PC-9 (cell line): ENCODE measurements around the gene IL3RA. TPM values are rescaled to one million over a fixed set of nuclear protein-coding genes. Genes with fewer than 3 reads are reported as not detected.
"Not testable (repeated sequence)": the region's sequence is repeated elsewhere in the genome, so short reads cannot be mapped to it uniquely, and the experiment has no call there.

Experiments
- BruUV-seq: library from RNA; stranded (reverse); fragments of 400-500 nt; replicated peaks from 2 replicates; lab custom pipeline; 2021; lab: Mats Ljungman, UMichigan
- CTCF ChIA-PET: fragments of 300-600 bp; sonication (Branson Sonifier 250); formaldehyde crosslinking; loops from one replicate; lab custom pipeline; 2022; ENCODE audit warnings: antibody characterized with exemption; lab: Charles Lee
- POLR2A ChIA-PET: fragments of 300-600 bp; sonication (Branson Sonifier 250); formaldehyde crosslinking; loops from one replicate; lab custom pipeline; 2022; ENCODE audit warnings: antibody characterized with exemption; ENCODE audit not compliant: unreplicated experiment; lab: Charles Lee
- DNase-seq, 2 experiments: peaks; one replicate each; pipeline versions ENCODE4 v3.0.0 to v3.0.0-alpha.2; 2015 to 2022; ENCODE audit warnings: mixed read lengths in 1 of 2
- H2AFZ ChIP-seq: fragments of 200-600 bp; sonication (generic); 2 replicates; pipeline ENCODE4 v1.8.1; 2017; ENCODE audit warnings: antibody characterized with exemption
- H3F3A ChIP-seq: fragments of 200-600 bp; sonication (generic); 2 replicates; pipeline ENCODE4 v1.8.1; 2017; ENCODE audit warnings: antibody characterized with exemption, mild to moderate bottlenecking, low read depth; ENCODE audit not compliant: insufficient read depth
- H3K27ac ChIP-seq: fragments of 200-600 bp; sonication (generic); 2 replicates; pipeline ENCODE4 v1.6.1; 2016; ENCODE audit warnings: mixed run types
- H3K27me3 ChIP-seq: fragments of 200-600 bp; sonication (generic); 2 replicates; pipeline ENCODE4 v1.6.1; 2016; ENCODE audit warnings: low read depth, mixed run types; ENCODE audit not compliant: insufficient read depth
- H3K36me3 ChIP-seq: fragments of 200-600 bp; sonication (generic); 2 replicates; pipeline ENCODE4 v1.6.1; 2016; ENCODE audit warnings: low read depth, mixed run types
- H3K4me1 ChIP-seq: fragments of 200-600 bp; sonication (generic); replicated peaks from 2 replicates; pipeline ENCODE4 v1.6.1; 2016; ENCODE audit warnings: mixed run types; ENCODE audit not compliant: insufficient read depth
- H3K4me2 ChIP-seq: fragments of 200-600 bp; sonication (generic); 2 replicates; pipeline ENCODE4 v1.6.1; 2017; ENCODE audit warnings: mixed run types
- H3K4me3 ChIP-seq: fragments of 200-600 bp; sonication (generic); 2 replicates; pipeline ENCODE4 v1.6.1; 2016; ENCODE audit warnings: mixed run types
- H3K79me2 ChIP-seq: fragments of 200-600 bp; sonication (generic); 2 replicates; pipeline ENCODE4 v1.6.1; 2017; ENCODE audit warnings: low read depth, mixed run types
- H3K9me2 ChIP-seq: fragments of 200-600 bp; sonication (generic); 2 replicates; pipeline ENCODE4 v1.8.1; 2017; ENCODE audit warnings: mild to moderate bottlenecking; ENCODE audit not compliant: insufficient read depth
- H3K9me3 ChIP-seq: fragments of 200-600 bp; sonication (generic); 2 replicates; pipeline ENCODE4 v1.8.1; 2016; ENCODE audit warnings: low read depth; ENCODE audit not compliant: insufficient read depth
- H4K20me1 ChIP-seq: fragments of 200-600 bp; sonication (generic); 2 replicates; pipeline ENCODE4 v1.8.1; 2017; ENCODE audit not compliant: insufficient read depth
- EZH2 ChIP-seq: fragments of 200-600 bp; sonication (generic); IDR thresholded peaks from 2 replicates; pipeline ENCODE4 v1.8.0; 2017; ENCODE audit warnings: antibody characterized with exemption, low read depth
- intact Hi-C: fragments of 100-400 bp; cut with micrococcal nuclease; formaldehyde crosslinking; loops from one replicate; pipeline ENCODE4 v1.10.0; 2022; ENCODE audit not compliant: unreplicated experiment
- total RNA-seq: library from RNA; stranded (reverse); gene quantifications from 2 replicates; pipeline ENCODE4 v1.2.3, GENCODE V29; 2021
- TF ChIP-seq, protein P1 (sequence below): fragments of 200-600 bp; sonication (generic); conservative IDR thresholded peaks from 2 replicates; pipeline ENCODE4 v1.6.1; 2017; ENCODE audit warnings: mixed run types, antibody characterized with exemption, mild to moderate bottlenecking, moderate library complexity

IL3RA gene
- total RNA-seq, 1 experiment from 2014 or later: not detected

- CTCF ChIA-PET: no interaction called here
- no TSS peak for BruUV-seq
Observed at GRCh38 chrX:1360171-1360570, 23.6 kb downstream of the IL3RA start.

DNA sequence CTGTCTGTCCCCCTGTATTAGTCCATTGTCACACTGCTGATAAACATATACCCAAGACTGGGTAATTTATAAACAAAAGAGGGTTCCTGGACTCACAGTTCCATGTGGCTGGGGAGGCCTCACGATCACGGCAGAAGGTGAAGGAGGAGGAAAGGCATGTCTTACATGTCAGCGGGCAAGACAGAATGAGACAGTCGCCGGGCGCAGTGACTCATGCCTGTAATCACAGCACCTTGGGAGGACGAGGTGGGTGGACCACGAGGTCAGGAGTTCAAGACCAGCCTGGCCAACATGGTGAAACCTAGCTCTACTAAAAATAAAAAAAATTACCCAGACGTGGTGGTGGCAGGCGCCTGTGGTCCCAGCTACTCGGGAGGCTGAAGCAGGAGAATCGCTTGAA lies 24.7 kb downstream of the IL3RA start:
- Histone ChIP-seq H3K27me3 (peaks cover 2% of the 10 kb centered on the region; the same call in 1 of the 2 replicates), H3K36me3 (no peaks in the 10 kb centered on the region), H3F3A (no peaks in the 10 kb centered on the region), H3K9me3 (0 out of 2 replicates have a peak, but pooled peaks cover 3% of the 10 kb centered on the region), H3K4me3 (no peak overlapping the region), H3K4me1 (no peaks in the 10 kb centered on the region), H3K27ac (no peak overlapping the region), H2AFZ (no peak overlapping the region), H4K20me1 (no peaks in the 10 kb centered on the region), H3K4me2 (no peak overlapping the region), H3K9me2 (no peaks in the 10 kb centered on the region), H3K79me2 (no peaks in the 10 kb centered on the region)
- intact Hi-C loops: no loop called here
- BruUV-seq: no TSS peak
- POLR2A ChIA-PET: no interaction called here
- no peak for DNase-seq
- CTCF ChIA-PET: no interaction called here
- TF ChIP-seq EZH2: no peak
- TF ChIP-seq, protein P1, sequence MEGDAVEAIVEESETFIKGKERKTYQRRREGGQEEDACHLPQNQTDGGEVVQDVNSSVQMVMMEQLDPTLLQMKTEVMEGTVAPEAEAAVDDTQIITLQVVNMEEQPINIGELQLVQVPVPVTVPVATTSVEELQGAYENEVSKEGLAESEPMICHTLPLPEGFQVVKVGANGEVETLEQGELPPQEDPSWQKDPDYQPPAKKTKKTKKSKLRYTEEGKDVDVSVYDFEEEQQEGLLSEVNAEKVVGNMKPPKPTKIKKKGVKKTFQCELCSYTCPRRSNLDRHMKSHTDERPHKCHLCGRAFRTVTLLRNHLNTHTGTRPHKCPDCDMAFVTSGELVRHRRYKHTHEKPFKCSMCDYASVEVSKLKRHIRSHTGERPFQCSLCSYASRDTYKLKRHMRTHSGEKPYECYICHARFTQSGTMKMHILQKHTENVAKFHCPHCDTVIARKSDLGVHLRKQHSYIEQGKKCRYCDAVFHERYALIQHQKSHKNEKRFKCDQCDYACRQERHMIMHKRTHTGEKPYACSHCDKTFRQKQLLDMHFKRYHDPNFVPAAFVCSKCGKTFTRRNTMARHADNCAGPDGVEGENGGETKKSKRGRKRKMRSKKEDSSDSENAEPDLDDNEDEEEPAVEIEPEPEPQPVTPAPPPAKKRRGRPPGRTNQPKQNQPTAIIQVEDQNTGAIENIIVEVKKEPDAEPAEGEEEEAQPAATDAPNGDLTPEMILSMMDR: no peak

More at GRCh38 chrX:1360171-1360570, 23.6 kb downstream of the IL3RA start:
- no peak for TF ChIP-seq EZH2
- TF ChIP-seq, protein P1: no peak
- POLR2A ChIA-PET: no interaction called here
- Histone ChIP-seq H3K27ac (no peak overlapping the region), H3K4me2 (no peak overlapping the region), H3K4me1 (no peaks in the 10 kb centered on the region), H3K4me3 (no peak overlapping the region), H3F3A (no peaks in the 10 kb centered on the region), H3K27me3 (peaks cover 2% of the 10 kb centered on the region; the same call in 1 of the 2 replicates), H3K36me3 (no peaks in the 10 kb centered on the region), H3K9me3 (0 out of 2 replicates have a peak, but pooled peaks cover 3% of the 10 kb centered on the region), H3K79me2 (no peaks in the 10 kb centered on the region), H4K20me1 (no peaks in the 10 kb centered on the region), H2AFZ (no peak overlapping the region), H3K9me2 (no peaks in the 10 kb centered on the region)
- DNase-seq: no peak
- intact Hi-C loops: no loop called here

DNA sequence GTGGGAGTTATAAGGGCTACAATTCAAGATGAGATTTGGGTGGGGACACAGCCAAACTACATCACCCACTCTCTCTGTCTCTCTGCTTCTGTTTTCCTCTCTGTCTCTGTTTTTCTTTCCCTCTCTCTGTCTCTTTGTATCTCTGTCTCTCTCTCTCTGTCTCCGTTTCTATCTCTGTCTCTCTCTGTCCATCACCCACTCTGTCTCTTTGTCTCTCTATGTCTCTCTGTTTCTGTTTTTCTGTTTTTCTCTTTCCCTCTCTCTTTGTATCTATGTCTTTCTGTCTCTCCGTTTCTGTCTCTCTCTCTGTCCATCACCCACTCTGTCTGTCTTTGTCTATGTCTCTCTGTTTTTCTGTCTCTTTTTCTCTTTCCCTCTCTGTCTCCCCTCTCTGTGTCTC lies 25.3 kb downstream of the IL3RA start:
- Histone ChIP-seq H2AFZ (no peak overlapping the region), H3K9me2 (no peaks in the 10 kb centered on the region), H3F3A (no peaks in the 10 kb centered on the region), H3K4me3 (no peak overlapping the region), H3K4me2 (no peak overlapping the region), H3K79me2 (no peaks in the 10 kb centered on the region), H3K27ac (no peak overlapping the region), H3K9me3 (0 out of 2 replicates have a peak, but pooled peaks cover 3% of the 10 kb centered on the region), H3K4me1 (no peaks in the 10 kb centered on the region), H3K27me3 (peaks cover 2% of the 10 kb centered on the region; the same call in 1 of the 2 replicates), H3K36me3 (no peaks in the 10 kb centered on the region), H4K20me1 (no peaks in the 10 kb centered on the region)
- intact Hi-C loops: no loop called here
- ChIA-PET CTCF (no interaction called here), POLR2A (no interaction called here)
- BruUV-seq: no TSS peak
- no peak for DNase-seq
- TF ChIP-seq, protein P1: no peak

DNA sequence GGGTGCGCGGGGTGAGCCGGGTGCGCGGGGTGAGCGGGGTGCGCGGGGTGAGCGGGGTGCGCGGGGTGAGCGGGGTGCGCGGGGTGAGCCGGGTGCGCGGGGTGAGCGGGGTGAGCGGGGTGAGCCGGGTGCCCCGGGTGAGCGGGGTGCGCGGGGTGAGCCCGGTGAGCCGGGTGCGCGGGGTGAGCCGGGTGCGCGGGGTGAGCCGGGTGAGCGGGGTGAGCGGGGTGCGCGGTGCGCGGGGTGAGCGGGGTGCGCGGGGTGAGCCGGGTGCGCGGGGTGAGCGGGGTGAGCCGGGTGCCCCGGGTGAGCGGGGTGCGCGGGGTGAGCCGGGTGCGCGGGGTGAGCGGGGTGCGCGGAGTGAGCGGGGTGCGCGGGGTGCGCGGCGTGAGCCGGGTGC lies 29.8 kb downstream of the IL3RA start:
- H3K27me3 ChIP-seq, intact Hi-C loops, H3K4me3 ChIP-seq, H3K4me1 ChIP-seq, H3K27ac ChIP-seq, DNase-seq, H3K9me3 ChIP-seq, BruUV-seq, H3K36me3 ChIP-seq, H3F3A ChIP-seq, POLR2A ChIA-PET, H3K4me2 ChIP-seq, H3K79me2 ChIP-seq, H3K9me2 ChIP-seq, H2AFZ ChIP-seq, CTCF ChIA-PET, H4K20me1 ChIP-seq: not testable (repeated sequence)
